ENCODE data around the gene CCDC92.

CCDC92 gene

DNA sequence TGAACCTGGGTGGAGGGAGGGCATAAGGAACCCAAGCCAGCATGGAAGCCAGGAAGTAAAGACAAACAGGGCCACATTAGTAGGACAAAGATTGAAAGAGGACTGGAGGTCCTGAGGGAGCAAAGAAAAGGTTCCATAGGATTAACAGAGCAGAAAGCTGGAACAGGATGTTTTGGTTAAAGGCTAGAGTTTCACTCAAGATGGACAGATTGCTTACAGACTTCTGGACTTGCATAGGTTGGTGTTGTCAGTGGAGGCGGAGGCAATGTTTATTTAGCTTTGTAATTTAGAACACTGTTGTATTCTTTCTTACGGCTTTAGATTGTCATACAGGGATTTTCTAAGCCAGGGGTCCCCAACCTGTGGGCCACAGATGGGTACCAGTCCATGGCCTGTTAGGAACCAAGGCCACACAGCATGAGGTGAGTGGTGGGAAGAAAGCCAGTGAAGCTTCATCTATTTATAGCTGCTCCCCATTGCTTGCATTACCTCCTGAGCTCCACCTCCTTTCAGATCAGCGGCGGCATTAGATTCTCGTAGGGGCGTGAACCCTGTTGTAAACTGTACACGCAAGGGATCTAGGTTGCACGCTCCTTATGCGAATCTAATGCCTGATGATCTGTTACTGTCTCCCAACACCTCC lies 31.7 kb upstream of the CCDC92 start:
- TF ChIP-seq SIN3A (IDR thresholded peaks at IDR 0.05; ENCODE audit: borderline replicate concordance, insufficient read depth, low read length) = no peak
- TF ChIP-seq, protein P1, sequence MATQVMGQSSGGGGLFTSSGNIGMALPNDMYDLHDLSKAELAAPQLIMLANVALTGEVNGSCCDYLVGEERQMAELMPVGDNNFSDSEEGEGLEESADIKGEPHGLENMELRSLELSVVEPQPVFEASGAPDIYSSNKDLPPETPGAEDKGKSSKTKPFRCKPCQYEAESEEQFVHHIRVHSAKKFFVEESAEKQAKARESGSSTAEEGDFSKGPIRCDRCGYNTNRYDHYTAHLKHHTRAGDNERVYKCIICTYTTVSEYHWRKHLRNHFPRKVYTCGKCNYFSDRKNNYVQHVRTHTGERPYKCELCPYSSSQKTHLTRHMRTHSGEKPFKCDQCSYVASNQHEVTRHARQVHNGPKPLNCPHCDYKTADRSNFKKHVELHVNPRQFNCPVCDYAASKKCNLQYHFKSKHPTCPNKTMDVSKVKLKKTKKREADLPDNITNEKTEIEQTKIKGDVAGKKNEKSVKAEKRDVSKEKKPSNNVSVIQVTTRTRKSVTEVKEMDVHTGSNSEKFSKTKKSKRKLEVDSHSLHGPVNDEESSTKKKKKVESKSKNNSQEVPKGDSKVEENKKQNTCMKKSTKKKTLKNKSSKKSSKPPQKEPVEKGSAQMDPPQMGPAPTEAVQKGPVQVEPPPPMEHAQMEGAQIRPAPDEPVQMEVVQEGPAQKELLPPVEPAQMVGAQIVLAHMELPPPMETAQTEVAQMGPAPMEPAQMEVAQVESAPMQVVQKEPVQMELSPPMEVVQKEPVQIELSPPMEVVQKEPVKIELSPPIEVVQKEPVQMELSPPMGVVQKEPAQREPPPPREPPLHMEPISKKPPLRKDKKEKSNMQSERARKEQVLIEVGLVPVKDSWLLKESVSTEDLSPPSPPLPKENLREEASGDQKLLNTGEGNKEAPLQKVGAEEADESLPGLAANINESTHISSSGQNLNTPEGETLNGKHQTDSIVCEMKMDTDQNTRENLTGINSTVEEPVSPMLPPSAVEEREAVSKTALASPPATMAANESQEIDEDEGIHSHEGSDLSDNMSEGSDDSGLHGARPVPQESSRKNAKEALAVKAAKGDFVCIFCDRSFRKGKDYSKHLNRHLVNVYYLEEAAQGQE (IDR thresholded peaks at IDR 0.05; ENCODE audit: insufficient read depth in 1 of 2, low read depth in 2 of 2, low read length in 2 of 2) = no peak
- no peak for TF ChIP-seq TAF1 (IDR thresholded peaks at IDR 0.05; ENCODE audit: borderline replicate concordance, insufficient read depth, low read length)
- no peak for TF ChIP-seq FOXP2 (optimal IDR thresholded peaks at IDR 0.05; ENCODE audit: borderline replicate concordance, extremely low read depth, extremely low read length, insufficient read depth)
- TF ChIP-seq POLR2AphosphoS5 (IDR thresholded peaks at IDR 0.05; ENCODE audit: low read depth, low read length) = no peak

DNA sequence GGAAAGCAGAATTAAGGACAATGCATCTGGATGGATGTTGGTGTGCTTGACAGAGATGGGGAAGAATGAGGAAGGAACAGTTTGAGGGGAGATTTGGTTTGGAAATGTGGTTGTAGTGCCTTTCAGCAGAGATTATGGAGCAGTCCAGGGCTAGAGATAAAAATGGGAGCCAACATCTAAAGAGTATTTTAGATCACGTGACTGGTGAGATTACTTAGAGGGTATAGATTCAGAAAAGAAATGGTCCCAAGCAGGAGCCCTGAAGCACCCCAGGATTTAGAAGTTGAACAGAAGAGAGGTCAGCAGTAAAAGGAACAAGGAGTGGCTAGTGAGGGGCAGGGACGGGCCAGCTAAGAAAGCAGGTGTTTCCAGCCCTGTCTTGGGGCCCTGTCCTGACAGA lies 30.0 kb upstream of the CCDC92 start:
- TF ChIP-seq SIN3A (IDR thresholded peaks at IDR 0.05; ENCODE audit: borderline replicate concordance, insufficient read depth, low read length) = no peak
- TF ChIP-seq FOXP2 (optimal IDR thresholded peaks at IDR 0.05; ENCODE audit: borderline replicate concordance, extremely low read depth, extremely low read length, insufficient read depth) = no peak
- TF ChIP-seq, protein P1 (IDR thresholded peaks at IDR 0.05; ENCODE audit: insufficient read depth in 1 of 2, low read depth in 2 of 2, low read length in 2 of 2) = no peak
- TF ChIP-seq TAF1 (IDR thresholded peaks at IDR 0.05; ENCODE audit: borderline replicate concordance, insufficient read depth, low read length) = no peak
- no peak for TF ChIP-seq POLR2AphosphoS5 (IDR thresholded peaks at IDR 0.05; ENCODE audit: low read depth, low read length)

DNA sequence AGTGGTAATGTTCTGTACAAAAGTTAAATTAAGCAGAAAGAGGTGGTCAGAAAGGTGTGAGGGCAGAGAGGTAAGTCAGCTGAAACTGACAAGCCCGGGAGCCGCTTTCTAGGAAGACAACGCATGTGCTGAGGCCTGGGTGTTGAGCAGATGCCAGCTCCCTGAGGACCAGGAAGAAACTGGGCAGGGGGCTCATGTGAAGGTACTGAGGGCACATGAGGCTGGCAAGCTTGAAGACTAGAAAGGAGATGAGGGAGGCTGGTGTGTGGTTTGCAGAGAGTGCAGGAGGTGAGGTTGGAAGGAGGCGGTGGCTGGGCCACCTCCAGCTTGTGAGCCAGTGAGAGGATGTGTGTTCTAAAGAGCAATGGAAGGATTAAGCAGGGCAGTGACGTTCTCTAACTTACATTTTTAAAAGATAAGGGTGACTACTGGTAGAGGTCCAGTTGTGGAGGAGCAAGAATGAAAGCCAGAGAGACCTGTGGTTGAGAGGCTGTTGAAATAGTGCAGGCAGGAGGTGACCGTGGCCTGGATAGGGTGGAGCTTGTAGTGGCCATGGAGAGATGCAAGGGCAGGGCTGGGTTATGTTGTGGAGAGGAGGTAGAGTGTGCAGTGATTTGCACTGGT lies 29.5 kb upstream of the CCDC92 start:
- TF ChIP-seq, protein P1 (IDR thresholded peaks at IDR 0.05; ENCODE audit: insufficient read depth in 1 of 2, low read depth in 2 of 2, low read length in 2 of 2) = no peak

DNA sequence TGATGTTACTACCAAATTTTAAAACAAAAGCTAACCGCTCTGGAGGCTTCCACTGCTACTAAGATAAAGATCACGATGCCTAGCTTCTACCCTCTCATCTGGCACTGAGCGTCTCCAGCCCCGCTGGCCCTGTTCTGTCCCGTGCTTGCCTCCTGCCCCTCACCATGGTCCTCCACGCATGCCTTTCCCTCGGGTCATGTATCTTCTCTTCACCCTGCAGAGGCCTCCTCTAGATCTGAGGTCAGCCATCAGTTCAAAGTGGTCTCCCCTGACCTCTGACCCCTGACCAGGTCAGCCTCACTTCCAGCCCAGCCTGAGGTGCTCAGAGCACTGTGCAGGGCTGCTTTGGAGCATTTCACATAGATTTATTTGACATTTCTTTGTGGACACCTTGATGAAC lies 28.7 kb upstream of the CCDC92 start:
- TF ChIP-seq TAF1 (IDR thresholded peaks at IDR 0.05; ENCODE audit: borderline replicate concordance, insufficient read depth, low read length) (no peak), POLR2AphosphoS5 (IDR thresholded peaks at IDR 0.05; ENCODE audit: low read depth, low read length) (no peak), SIN3A (IDR thresholded peaks at IDR 0.05; ENCODE audit: borderline replicate concordance, insufficient read depth, low read length) (no peak), FOXP2 (optimal IDR thresholded peaks at IDR 0.05; ENCODE audit: borderline replicate concordance, extremely low read depth, extremely low read length, insufficient read depth) (no peak)
- TF ChIP-seq, protein P1 (IDR thresholded peaks at IDR 0.05; ENCODE audit: insufficient read depth in 1 of 2, low read depth in 2 of 2, low read length in 2 of 2) = no peak

DNA sequence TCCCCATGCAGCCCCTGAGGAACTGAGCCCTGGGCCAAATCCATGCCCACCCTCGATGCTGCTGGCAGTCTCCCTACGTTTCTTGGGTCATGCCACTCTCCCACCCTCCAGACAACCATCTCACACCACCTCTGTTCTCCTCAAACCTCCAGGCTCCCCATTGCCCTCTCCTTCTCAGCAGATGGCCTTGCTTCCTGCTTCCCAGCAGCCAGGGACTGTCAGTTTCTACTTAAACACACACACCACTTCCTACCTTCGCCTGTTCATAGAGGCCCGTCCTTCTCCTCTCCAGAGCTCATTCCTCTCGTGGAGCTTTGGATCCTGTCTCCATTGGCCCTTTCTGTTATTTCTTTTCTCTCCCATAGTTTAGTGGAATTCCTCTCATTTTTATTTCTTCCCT lies 27.5 kb upstream of the CCDC92 start:
- TF ChIP-seq POLR2AphosphoS5 (IDR thresholded peaks at IDR 0.05; ENCODE audit: low read depth, low read length) (no peak), SIN3A (IDR thresholded peaks at IDR 0.05; ENCODE audit: borderline replicate concordance, insufficient read depth, low read length) (no peak), TAF1 (IDR thresholded peaks at IDR 0.05; ENCODE audit: borderline replicate concordance, insufficient read depth, low read length) (no peak), FOXP2 (optimal IDR thresholded peaks at IDR 0.05; ENCODE audit: borderline replicate concordance, extremely low read depth, extremely low read length, insufficient read depth) (no peak)
- TF ChIP-seq, protein P1 (IDR thresholded peaks at IDR 0.05; ENCODE audit: insufficient read depth in 1 of 2, low read depth in 2 of 2, low read length in 2 of 2) = no peak

Data from PFSK-1 (cell line).